K562 (cell line): ENCODE results near the gene NLK.

Source experiments
- ESRRA ChIP-seq: fragments of 450-650 bp; IDR thresholded peaks from 2 replicates; pipeline ENCODE4 v1.6.1; 2014; ENCODE audit warnings: low read depth, mild to moderate bottlenecking, moderate library complexity, borderline replicate concordance
- REST ChIP-seq, 2 experiments: fragments of 450-650 bp; formaldehyde crosslinking in 1 of 2; IDR thresholded peaks; 2 replicates each; pipeline versions ENCODE4 v1.4.0 to v1.6.1; 2014 to 2020; ENCODE audit warnings: mild to moderate bottlenecking in 2 of 2, borderline replicate concordance in 1 of 2, low read depth in 1 of 2
- SMC3 ChIP-seq: conservative IDR thresholded peaks from 2 replicates; pipeline ENCODE4 v1.6.1; 2011; ENCODE audit warnings: low read depth, low read length, improper control_type of control experiment; ENCODE audit not compliant: insufficient read depth
- TF ChIP-seq, protein P1 (sequence below): sonication (generic); formaldehyde crosslinking; IDR thresholded peaks from 2 replicates; pipeline ENCODE4 v1.5.0; 2020; ENCODE audit warnings: missing genetic modification reagents

DNA sequence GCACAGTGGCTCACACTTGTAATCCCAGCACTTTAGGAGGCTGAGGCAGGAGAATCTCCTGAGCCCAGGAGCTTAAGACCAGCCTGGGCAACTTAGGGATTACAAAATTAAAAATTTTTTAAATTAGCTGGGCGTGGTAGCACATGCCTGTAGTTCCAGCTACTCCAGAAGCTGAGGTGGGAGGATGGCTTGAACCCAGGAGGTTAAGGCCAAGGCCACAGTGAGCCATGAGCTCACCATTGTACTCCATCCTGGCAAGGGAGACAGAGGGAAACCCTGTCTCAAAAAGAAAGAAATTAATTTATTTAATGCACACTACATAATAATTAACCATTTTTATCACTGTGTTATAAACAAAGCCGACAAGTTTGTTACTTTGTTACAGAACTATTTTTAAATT lies 145.5 kb downstream of the NLK start:
- TF ChIP-seq SMC3 (no peak), ESRRA (no peak), REST (IDR thresholded peaks at IDR 0.05; ENCODE audit: borderline replicate concordance) (no peak), REST (CRISPR knock-in tag; IDR thresholded peaks at IDR 0.05; ENCODE audit: low read depth) (no peak)
- TF ChIP-seq, protein P1, sequence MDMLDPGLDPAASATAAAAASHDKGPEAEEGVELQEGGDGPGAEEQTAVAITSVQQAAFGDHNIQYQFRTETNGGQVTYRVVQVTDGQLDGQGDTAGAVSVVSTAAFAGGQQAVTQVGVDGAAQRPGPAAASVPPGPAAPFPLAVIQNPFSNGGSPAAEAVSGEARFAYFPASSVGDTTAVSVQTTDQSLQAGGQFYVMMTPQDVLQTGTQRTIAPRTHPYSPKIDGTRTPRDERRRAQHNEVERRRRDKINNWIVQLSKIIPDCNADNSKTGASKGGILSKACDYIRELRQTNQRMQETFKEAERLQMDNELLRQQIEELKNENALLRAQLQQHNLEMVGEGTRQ (CRISPR knock-in tag): no peak
